Stimulated activated CD8-positive, alpha-beta memory T cell treated with anti-CD3 and anti-CD28 coated beads, Interleukin-4, amount 100 ng/mL, for 24 hours (primary cell): ENCODE data around the gene PRAC1.

Experiments used
- DNase-seq: peaks from one replicate; pipeline ENCODE4 v3.0.0-alpha.2; 2020; ENCODE audit warnings: low read depth

Gene PRAC1

GRCh38 chr17:48722201-48722907 is at the start of gene PRAC1:
PRAC1 (minus strand) TSS chr17:48722518; CDS start chr17:48722392, 126 bp downstream.
- no peak for DNase-seq

GRCh38 chr17:48770954-48771353 is 48.6 kb upstream of the PRAC1 start:
- DNase-seq = no peak

GRCh38 chr17:48769009-48769675 is 46.8 kb upstream of the PRAC1 start:
- DNase-seq = no peak

- DNase-seq = no peak
Measured at GRCh38 chr17:48767263-48767774, 45.0 kb upstream of the PRAC1 start.

- no peak for DNase-seq
Measured at GRCh38 chr17:48761114-48761513, 38.8 kb upstream of the PRAC1 start.

- no peak for DNase-seq
Measured at GRCh38 chr17:48760411-48760810, 38.1 kb upstream of the PRAC1 start.

GRCh38 chr17:48759288-48759687 is 37.0 kb upstream of the PRAC1 start:
- DNase-seq = no peak

- no peak for DNase-seq
Measured at GRCh38 chr17:48757524-48757961, 35.2 kb upstream of the PRAC1 start.

- DNase-seq = no peak
Measured at GRCh38 chr17:48756830-48757251, 34.5 kb upstream of the PRAC1 start.

- no peak for DNase-seq
Measured at GRCh38 chr17:48755356-48755755, 33.0 kb upstream of the PRAC1 start.

- no peak for DNase-seq
Measured at GRCh38 chr17:48754500-48755261, 32.4 kb upstream of the PRAC1 start.

GRCh38 chr17:48753794-48754499 is 31.6 kb upstream of the PRAC1 start:
- DNase-seq = no peak

- DNase-seq = no peak
Measured at GRCh38 chr17:48752399-48753288, 30.3 kb upstream of the PRAC1 start.

- DNase-seq = no peak
Measured at GRCh38 chr17:48751733-48752398, 29.5 kb upstream of the PRAC1 start.

- no peak for DNase-seq
Measured at GRCh38 chr17:48751172-48751571, 28.9 kb upstream of the PRAC1 start.

GRCh38 chr17:48749621-48750553 is 27.6 kb upstream of the PRAC1 start:
- DNase-seq = no peak

- no peak for DNase-seq
Measured at GRCh38 chr17:48748718-48749566, 26.6 kb upstream of the PRAC1 start.
